Measurements from ENCODE around the gene KAT7. TPM values are rescaled to one million over a fixed set of nuclear protein-coding genes. Genes with fewer than 3 reads are reported as not detected.

Gene KAT7
- total and polyA plus RNA-seq, 10 of the 15 experiments (the other 5 are each of a cell fraction or from before 2014, with no cell fraction given): 6.6 to 45.8 (median 26.3) TPM

- TF ChIP-seq ZBTB40 (IDR thresholded peaks at IDR 0.05; ENCODE audit: borderline replicate concordance) (no peak), BCL3 (IDR thresholded peaks at IDR 0.05; ENCODE audit: borderline replicate concordance, insufficient read depth, low read depth, low read length, poor library complexity, severe bottlenecking) (peak; percentile 72), RUNX3 (IDR thresholded peaks at IDR 0.05; ENCODE audit: low read length) (peak; percentile 99), ZBTB11 (CRISPR knock-in tag; IDR thresholded peaks at IDR 0.05) (no peak), GABPA (IDR thresholded peaks at IDR 0.05; ENCODE audit: low read depth) (no peak), ZNF217 (IDR thresholded peaks at IDR 0.05) (peak; percentile 86), YY1 (IDR thresholded peaks at IDR 0.05; ENCODE audit: low read depth, low read length) (no peak), MYB (IDR thresholded peaks at IDR 0.05; ENCODE audit: borderline replicate concordance, low read depth, low read length) (no peak), ZNF687 (IDR thresholded peaks at IDR 0.05) (peak; percentile 98), KAT2A (conservative IDR thresholded peaks at IDR 0.05; ENCODE audit: control insufficient read depth, low read depth, low read length) (no peak), ZBED1 (IDR thresholded peaks at IDR 0.05; ENCODE audit: borderline replicate concordance) (peak; percentile 79; the same call in 1 of the 2 replicates), E2F4 (IDR thresholded peaks at IDR 0.05; ENCODE audit: low read depth, low read length) (peak; percentile 52; the same call in 1 of the 2 replicates), RBBP5 (conservative IDR thresholded peaks at IDR 0.05) (no peak), CBX3 (IDR thresholded peaks at IDR 0.05; ENCODE audit: borderline replicate concordance, low read depth) (no peak)
Observed at GRCh38 chr17:49748791-49749190, 39.7 kb upstream of the KAT7 start (continued).

Measured in GM12878 (cell line).